Mucosa of descending colon (tissue), 3 donors: ENCODE data around the gene SRRD. TPM values are rescaled to one million over a fixed set of nuclear protein-coding genes. Genes with fewer than 3 reads are reported as not detected.

Experiments
- ATAC-seq: fragments of 200-7000 bp; cut with Tn5 transposase; one replicate; pipeline ENCODE4 v1.9.1; 2020; ENCODE audit warnings: mild to moderate bottlenecking, moderate library complexity
- DNase-seq, 3 donors: peaks; one replicate each; pipeline ENCODE4 v3.0.0-alpha.2; 2020
- H3K36me3 ChIP-seq: fragments of 200-600 bp; one replicate; pipeline ENCODE4 v1.8.0; 2021; ENCODE audit warnings: low read depth, mild to moderate bottlenecking
- H3K4me1 ChIP-seq: fragments of 200-600 bp; one replicate; pipeline ENCODE4 v1.8.0; 2021; ENCODE audit warnings: low read depth, mild to moderate bottlenecking
- H3K4me3 ChIP-seq: fragments of 200-600 bp; one replicate; pipeline ENCODE4 v1.8.0; 2021; ENCODE audit warnings: mild to moderate bottlenecking
- H3K9me3 ChIP-seq: fragments of 200-600 bp; one replicate; pipeline ENCODE4 v1.8.0; 2021; ENCODE audit warnings: mild to moderate bottlenecking
- intact Hi-C, 2 donors: fragments of 100-400 bp; cut with DNase I in 1 of 2; cut with micrococcal nuclease in 1 of 2; formaldehyde crosslinking; loops; one replicate each; pipeline versions ENCODE4 v1.11.0 to v1.11.1; 2022; cut with DNase I, micrococcal nuclease
- total RNA-seq, 3 donors: library from RNA; stranded (reverse); fragmentation: NEBNext Ultra II Directional in 2 of 3; extraction: Animal tissue kit (Norgen Biotek cat#: 25700) in 2 of 3; gene quantifications; one replicate each; pipeline versions ENCODE4 v1.2.1 to v1.2.4, GENCODE V29; 2021 to 2023
- TF ChIP-seq, protein P1 (sequence below): fragments of 200-600 bp; IDR thresholded peaks from one replicate; pipeline ENCODE4 v1.8.0; 2022; ENCODE audit warnings: antibody characterized with exemption, mild to moderate bottlenecking
- donor health status: DM: no; HTN: no; CAD: no; lungs with moderate emphysema.
- donor health status: DM: no; HTN: no; CAD: no.
- donor health status: DM: no; HTN: yes; CAD: no.

Gene SRRD
- total RNA-seq, 3 donors from 2014 or later, result 11.1 to 19.1 (median 11.2) TPM

- no peak for DNase-seq
- ATAC-seq, result no peak
- Histone ChIP-seq H3K36me3 (no peaks in the 10 kb centered on the region), H3K4me1 (no peaks in the 10 kb centered on the region), H3K4me3 (no peak overlapping the region), H3K9me3 (no peaks in the 10 kb centered on the region)
- TF ChIP-seq, protein P1, sequence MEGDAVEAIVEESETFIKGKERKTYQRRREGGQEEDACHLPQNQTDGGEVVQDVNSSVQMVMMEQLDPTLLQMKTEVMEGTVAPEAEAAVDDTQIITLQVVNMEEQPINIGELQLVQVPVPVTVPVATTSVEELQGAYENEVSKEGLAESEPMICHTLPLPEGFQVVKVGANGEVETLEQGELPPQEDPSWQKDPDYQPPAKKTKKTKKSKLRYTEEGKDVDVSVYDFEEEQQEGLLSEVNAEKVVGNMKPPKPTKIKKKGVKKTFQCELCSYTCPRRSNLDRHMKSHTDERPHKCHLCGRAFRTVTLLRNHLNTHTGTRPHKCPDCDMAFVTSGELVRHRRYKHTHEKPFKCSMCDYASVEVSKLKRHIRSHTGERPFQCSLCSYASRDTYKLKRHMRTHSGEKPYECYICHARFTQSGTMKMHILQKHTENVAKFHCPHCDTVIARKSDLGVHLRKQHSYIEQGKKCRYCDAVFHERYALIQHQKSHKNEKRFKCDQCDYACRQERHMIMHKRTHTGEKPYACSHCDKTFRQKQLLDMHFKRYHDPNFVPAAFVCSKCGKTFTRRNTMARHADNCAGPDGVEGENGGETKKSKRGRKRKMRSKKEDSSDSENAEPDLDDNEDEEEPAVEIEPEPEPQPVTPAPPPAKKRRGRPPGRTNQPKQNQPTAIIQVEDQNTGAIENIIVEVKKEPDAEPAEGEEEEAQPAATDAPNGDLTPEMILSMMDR, result no peak
- intact Hi-C loops, result no loop called here
Observed at GRCh38 chr22:26536056-26536761, 52.5 kb downstream of the SRRD start.

DNA sequence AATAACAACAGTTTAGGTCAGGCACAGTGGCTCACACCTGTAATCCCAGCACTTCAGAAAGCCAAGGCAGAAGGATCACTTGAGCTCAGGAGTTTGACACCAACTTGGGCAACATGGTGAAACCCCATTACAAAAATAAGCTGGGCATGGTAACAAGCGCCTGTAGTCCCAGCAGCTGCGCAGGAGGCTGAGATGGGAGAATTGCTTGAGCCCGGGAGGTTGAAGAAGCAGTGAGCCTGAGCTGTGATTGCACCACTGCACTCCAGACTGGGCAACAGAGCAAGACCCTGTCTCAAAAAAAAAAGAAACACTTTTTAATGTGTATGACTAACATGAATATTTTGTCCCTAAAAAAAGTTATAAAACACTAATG lies 53.1 kb downstream of the SRRD start:
- intact Hi-C loops, result no loop called here
- Histone ChIP-seq H3K36me3 (no peaks in the 10 kb centered on the region), H3K4me3 (no peak overlapping the region), H3K4me1 (no peaks in the 10 kb centered on the region), H3K9me3 (no peaks in the 10 kb centered on the region)
- DNase-seq (no peak), ATAC-seq (no peak)
- TF ChIP-seq, protein P1, result no peak

- intact Hi-C loops, result no loop called here
- no peak for ATAC-seq
- Histone ChIP-seq H3K4me3 (no peak overlapping the region), H3K9me3 (no peaks in the 10 kb centered on the region), H3K4me1 (no peaks in the 10 kb centered on the region), H3K36me3 (no peaks in the 10 kb centered on the region)
- DNase-seq, result no peak
- TF ChIP-seq, protein P1, result no peak
Observed at GRCh38 chr22:26540119-26540518, 56.4 kb downstream of the SRRD start.

DNA sequence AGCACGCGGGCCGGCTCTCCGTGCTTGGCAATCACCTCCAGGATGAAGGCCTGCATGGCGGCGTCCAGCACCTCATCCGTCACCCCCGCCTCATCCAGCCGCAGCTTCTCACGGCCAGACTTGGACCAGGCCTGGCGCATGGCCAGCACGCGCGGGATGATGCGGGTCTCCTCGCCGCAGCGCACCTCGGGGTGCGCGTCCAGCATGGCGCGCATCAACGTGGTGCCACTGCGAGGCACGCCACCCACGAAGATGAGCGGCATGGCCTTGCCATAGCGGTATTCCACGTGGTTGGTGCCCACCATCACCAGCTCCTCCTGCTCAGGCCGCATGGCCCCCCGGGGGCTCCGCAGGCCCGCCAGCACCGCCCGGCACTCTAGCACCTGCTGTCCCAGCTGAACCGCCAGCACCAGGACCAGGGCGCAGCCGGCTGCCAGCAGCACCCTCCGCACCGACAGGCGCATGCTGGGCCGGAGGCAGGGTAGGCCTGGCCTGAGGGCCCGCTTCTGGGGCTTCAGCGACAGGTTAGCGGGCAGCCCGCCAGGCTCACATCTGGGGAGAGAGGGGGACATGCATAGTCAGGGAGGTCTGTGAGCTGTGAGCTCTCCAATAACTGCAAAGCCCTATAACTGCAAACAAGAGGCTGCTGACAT lies 57.6 kb downstream of the SRRD start:
- no peaks in the 10 kb centered on the region for H3K4me1 ChIP-seq
- intact Hi-C loops, result no loop called here
- no peak for ATAC-seq
- no peaks in the 10 kb centered on the region for H3K36me3 ChIP-seq
- H3K9me3 ChIP-seq, result no peaks in the 10 kb centered on the region
- DNase-seq, result no peak
- no peak overlapping the region for H3K4me3 ChIP-seq
- TF ChIP-seq, protein P1, result no peak

GRCh38 chr22:26542831-26543230 lies 59.2 kb downstream of the SRRD start:
- H3K4me3 ChIP-seq, result no peak overlapping the region
- DNase-seq (peak in 1 of 3 donors; percentile 15), ATAC-seq (peak; percentile 54)
- TF ChIP-seq, protein P1, result no peak
- no peaks in the 10 kb centered on the region for H3K9me3 ChIP-seq
- no peaks in the 10 kb centered on the region for H3K36me3 ChIP-seq
- no peaks in the 10 kb centered on the region for H3K4me1 ChIP-seq
- intact Hi-C loops, result no loop called here

Other genes starting within 250 kb of the SRRD start
- gene ASPHD2, start 54.6 kb upstream of the SRRD start, total RNA-seq, result 1 to 10 TPM; 2.7 to 3.7 (median 3.5) TPM
- gene HPS4, start 94 bp upstream of the SRRD start, total RNA-seq, result 10 to 100 TPM; 28.6 to 29.2 (median 28.9) TPM
- gene TFIP11, start 28.6 kb downstream of the SRRD start, total RNA-seq, result 10 to 100 TPM; 26.2 to 39.1 (median 34.6) TPM
- 10 to 100 TPM in 2 of 3 donors, 1 to 10 TPM in 1; 9.2 to 13.9 (median 11.7) TPM for gene TPST2, start 106.3 kb downstream of the SRRD start, total RNA-seq
- gene CRYBB1, start 134.2 kb downstream of the SRRD start, total RNA-seq, result 1 to 10 TPM in 1 of 3 donors, not detected in 2; 1.0 TPM
- gene CRYBA4, start 138.1 kb downstream of the SRRD start, total RNA-seq, result not detected
- 1 to 10 TPM; 3.3 to 7.1 (median 3.5) TPM for gene MIAT, start 173.7 kb downstream of the SRRD start, total RNA-seq